ENCODE data around the gene EEF1B2.
"Not testable (repeated sequence)": the region's sequence is repeated elsewhere in the genome, so short reads cannot be mapped to it uniquely, and the experiment has no call there.

Gene EEF1B2

DNA sequence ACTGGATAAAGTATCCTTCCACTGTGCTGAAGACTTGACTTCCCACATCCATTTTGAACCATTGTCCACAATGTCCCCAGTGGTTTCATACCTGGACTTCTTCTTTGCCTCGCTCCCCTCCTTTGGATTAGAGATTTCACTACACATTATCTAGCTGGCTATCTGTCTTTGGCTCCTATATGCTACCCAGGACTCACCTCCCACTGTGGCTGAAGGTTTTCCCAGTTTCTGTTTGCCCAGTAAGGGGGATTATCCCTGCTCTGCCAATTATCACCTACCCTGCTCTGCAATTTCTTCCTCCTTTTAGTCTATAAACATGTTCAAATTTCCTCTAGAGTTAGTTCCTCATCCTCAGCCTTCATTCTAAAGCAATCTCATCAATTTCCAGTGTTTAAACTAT lies 9.5 kb upstream of the EEF1B2 start:
- no peak overlapping the region for H3K4me3 ChIP-seq (ENCODE audit: low read depth, low read length)
- no peak for DNase-seq (ENCODE audit: low read depth, low spot score)
- TF ChIP-seq, protein P1, sequence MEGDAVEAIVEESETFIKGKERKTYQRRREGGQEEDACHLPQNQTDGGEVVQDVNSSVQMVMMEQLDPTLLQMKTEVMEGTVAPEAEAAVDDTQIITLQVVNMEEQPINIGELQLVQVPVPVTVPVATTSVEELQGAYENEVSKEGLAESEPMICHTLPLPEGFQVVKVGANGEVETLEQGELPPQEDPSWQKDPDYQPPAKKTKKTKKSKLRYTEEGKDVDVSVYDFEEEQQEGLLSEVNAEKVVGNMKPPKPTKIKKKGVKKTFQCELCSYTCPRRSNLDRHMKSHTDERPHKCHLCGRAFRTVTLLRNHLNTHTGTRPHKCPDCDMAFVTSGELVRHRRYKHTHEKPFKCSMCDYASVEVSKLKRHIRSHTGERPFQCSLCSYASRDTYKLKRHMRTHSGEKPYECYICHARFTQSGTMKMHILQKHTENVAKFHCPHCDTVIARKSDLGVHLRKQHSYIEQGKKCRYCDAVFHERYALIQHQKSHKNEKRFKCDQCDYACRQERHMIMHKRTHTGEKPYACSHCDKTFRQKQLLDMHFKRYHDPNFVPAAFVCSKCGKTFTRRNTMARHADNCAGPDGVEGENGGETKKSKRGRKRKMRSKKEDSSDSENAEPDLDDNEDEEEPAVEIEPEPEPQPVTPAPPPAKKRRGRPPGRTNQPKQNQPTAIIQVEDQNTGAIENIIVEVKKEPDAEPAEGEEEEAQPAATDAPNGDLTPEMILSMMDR (IDR thresholded peaks at IDR 0.05; ENCODE audit: insufficient read depth, low read length, missing control alignments): no peak
- POLR2A ChIA-PET: no interaction called here
- CTCF ChIA-PET: interaction anchor here (0.6 kb wide), 1 partner anchor 22 kb away, joined by 4 read pairs; no protein-coding TSS in a partner anchor

DNA sequence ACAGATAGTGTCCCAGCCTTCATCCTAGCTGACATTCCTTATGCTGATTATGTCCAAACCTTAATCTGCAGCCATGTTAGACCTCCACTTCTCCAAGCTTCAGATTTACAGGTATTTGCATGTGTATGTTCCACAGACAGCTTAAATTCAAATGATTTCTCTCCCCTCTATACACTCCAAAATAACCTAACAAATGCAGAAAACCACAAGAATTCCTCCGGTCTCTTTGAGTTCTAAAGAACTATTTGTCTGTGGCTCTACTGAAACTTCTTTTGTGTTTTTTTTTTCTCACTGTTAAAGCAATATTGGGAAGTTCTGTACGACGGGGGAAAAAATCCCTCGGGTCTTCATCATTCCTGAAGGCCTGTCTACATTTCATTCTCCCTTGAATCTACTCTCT lies 9.1 kb upstream of the EEF1B2 start:
- TF ChIP-seq, protein P1 (IDR thresholded peaks at IDR 0.05; ENCODE audit: insufficient read depth, low read length, missing control alignments): no peak
- CTCF ChIA-PET: no interaction called here
- POLR2A ChIA-PET: no interaction called here
- no peak overlapping the region for H3K4me3 ChIP-seq (ENCODE audit: low read depth, low read length)
- DNase-seq (ENCODE audit: low read depth, low spot score): no peak

GRCh38 chr2:206154197-206154596 lies 5.5 kb upstream of the EEF1B2 start:
- no peak overlapping the region for H3K4me3 ChIP-seq (ENCODE audit: low read depth, low read length)
- TF ChIP-seq, protein P1 (IDR thresholded peaks at IDR 0.05; ENCODE audit: insufficient read depth, low read length, missing control alignments): no peak
- no peak for DNase-seq (ENCODE audit: low read depth, low spot score)
- ChIA-PET POLR2A (no interaction called here), CTCF (interaction anchor here (0.8 kb wide), 1 partner anchor 27 kb away, joined by 4 read pairs; no protein-coding TSS in a partner anchor)

DNA sequence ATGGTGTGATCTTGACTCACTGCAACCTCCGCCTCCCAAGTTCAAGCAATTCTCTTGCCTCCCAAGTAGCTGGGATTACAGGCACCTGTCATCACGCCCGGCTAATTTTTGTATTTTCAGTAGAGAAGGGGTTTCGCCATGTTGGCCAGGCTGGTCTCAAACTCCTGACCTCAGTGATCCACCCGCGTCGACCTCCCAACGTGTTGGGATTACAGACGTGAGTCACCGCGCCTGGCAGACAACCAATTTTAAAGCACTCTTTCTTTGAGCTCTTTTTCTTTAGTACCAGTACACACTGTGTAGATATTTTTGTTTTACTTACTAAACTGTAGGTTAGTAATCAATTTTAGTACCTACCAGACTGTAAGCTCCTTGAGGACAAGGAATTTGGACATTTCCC lies 2.7 kb upstream of the EEF1B2 start:
- POLR2A ChIA-PET: interaction anchor here (0.8 kb wide), 1 partner anchor 73 kb away, joined by 3 read pairs; no protein-coding TSS in a partner anchor

GRCh38 chr2:206158563-206159345 lies 941 bp upstream of the EEF1B2 start:
- no peak for DNase-seq (ENCODE audit: low read depth, low spot score)
- TF ChIP-seq, protein P1 (IDR thresholded peaks at IDR 0.05; ENCODE audit: insufficient read depth, low read length, missing control alignments): no peak
- CTCF ChIA-PET: no interaction called here
- H3K4me3 ChIP-seq (ENCODE audit: low read depth, low read length): peak overlapping the region; percentile 92
- POLR2A ChIA-PET: interaction anchor here (0.7 kb wide), 1 partner anchor 1981 kb away, joined by 3 read pairs; no protein-coding TSS in a partner anchor

More for the DNA sequence above, 2.7 kb upstream of the EEF1B2 start:
- CTCF ChIA-PET; DNase-seq (ENCODE audit: low read depth, low spot score); H3K4me3 ChIP-seq (ENCODE audit: low read depth, low read length): not testable (repeated sequence)

DNA sequence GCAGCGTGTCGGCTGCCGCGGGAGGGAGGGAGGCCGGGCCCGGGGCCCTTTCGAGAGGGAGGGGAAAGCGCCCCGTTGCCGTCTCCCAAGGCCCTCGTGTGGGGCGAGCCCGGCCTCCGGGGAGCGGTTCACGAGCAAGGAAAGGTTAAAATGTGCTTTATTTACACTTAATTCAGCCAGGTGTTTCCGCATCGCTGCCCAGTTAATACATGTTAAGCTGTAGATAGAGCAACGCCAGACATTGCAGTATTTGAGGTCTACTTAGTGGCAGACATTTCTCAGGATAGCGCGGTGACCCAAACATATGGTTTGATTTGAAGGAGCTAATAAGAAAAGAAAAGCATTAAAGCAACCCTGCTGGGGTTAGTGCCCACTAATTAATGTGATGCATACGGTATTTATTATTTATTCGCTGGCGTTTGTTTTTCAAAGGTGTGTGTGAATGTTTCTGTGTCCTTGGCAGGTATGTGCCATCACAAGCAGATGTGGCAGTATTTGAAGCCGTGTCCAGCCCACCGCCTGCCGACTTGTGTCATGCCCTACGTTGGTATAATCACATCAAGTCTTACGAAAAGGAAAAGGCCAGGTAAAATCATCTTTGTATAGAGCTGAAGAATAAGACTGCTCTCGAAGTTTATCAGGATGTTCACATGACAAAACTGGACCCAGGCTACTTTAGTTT lies 571 bp downstream of the EEF1B2 start:
- CTCF ChIA-PET: interaction anchor here (1.1 to 3.1 kb wide), 4 partner anchors 18 to 102 kb away, joined by 3 to 12 read pairs (median 3); partner anchors contain the start of gene INO80D

More for the DNA sequence above, 571 bp downstream of the EEF1B2 start:
- H3K4me3 ChIP-seq (ENCODE audit: low read depth, low read length): peak overlapping the region; percentile 74
- TF ChIP-seq, protein P1 (IDR thresholded peaks at IDR 0.05; ENCODE audit: insufficient read depth, low read length, missing control alignments): no peak
- POLR2A ChIA-PET: interaction anchor here (1.0 kb wide), 1 partner anchor 114 kb away, joined by 3 read pairs; the partner anchor contains the start of gene ZDBF2
- DNase-seq (ENCODE audit: low read depth, low spot score): no peak

All from AG04449 (cell line).